ENCODE results near the gene DNAJB4. TPM values are rescaled to one million over a fixed set of nuclear protein-coding genes. Genes with fewer than 3 reads are reported as not detected.

Gene DNAJB4
- total RNA-seq, 1 donor from 2014 or later: 40.6 TPM

GRCh38 chr1:78053498-78053897, 48.8 kb downstream of the DNAJB4 start:
- TF ChIP-seq EZH2 (IDR thresholded peaks at IDR 0.05): no peak
- TF ChIP-seq EZH2phosphoT487 (IDR thresholded peaks at IDR 0.05): no peak
- no peak for TF ChIP-seq CTCF (IDR thresholded peaks at IDR 0.05)
- peaks cover 4% of the 10 kb centered on the region for H3K27me3 ChIP-seq

GRCh38 chr1:78054559-78054958, 49.8 kb downstream of the DNAJB4 start:
- Histone ChIP-seq H3K4me3 (no peak overlapping the region), H3K27me3 (no peaks in the 10 kb centered on the region), H3F3A (ENCODE audit: low read depth) (no peaks in the 10 kb centered on the region), H2AFZ (replicated peaks) (no peak overlapping the region), H3K27ac (no peak overlapping the region), H3K4me1 (no peaks in the 10 kb centered on the region), H4K20me1 (ENCODE audit: low read depth) (no peaks in the 10 kb centered on the region), H3K9ac (no peak overlapping the region), H3K36me3 (no peaks in the 10 kb centered on the region), H3K4me2 (no peak overlapping the region), H3K9me3 (ENCODE audit: low read depth) (no peaks in the 10 kb centered on the region), H3K79me2 (ENCODE audit: low read depth) (no peaks in the 10 kb centered on the region)
- Mint-ChIP-seq H3K4me3 (no peak overlapping the region), H3K36me3 (no peaks in the 10 kb centered on the region), H3K9me3 (no peaks in the 10 kb centered on the region), H3K27ac (no peak overlapping the region), H3K27me3 (ENCODE audit: insufficient read depth, low read depth) (peaks cover 6% of the 10 kb centered on the region), H3K4me1 (no peaks in the 10 kb centered on the region)
- TF ChIP-seq EZH2 (IDR thresholded peaks at IDR 0.05) (no peak), CTCF (IDR thresholded peaks at IDR 0.05) (no peak), EZH2phosphoT487 (IDR thresholded peaks at IDR 0.05) (no peak)
- no peak for DNase-seq (ENCODE audit: low spot score)

More at GRCh38 chr1:78053498-78053897, 48.8 kb downstream of the DNAJB4 start:
- Histone ChIP-seq H3K4me1 (no peaks in the 10 kb centered on the region), H3K9me3 (ENCODE audit: low read depth) (no peaks in the 10 kb centered on the region), H3F3A (ENCODE audit: low read depth) (no peaks in the 10 kb centered on the region), H3K4me2 (no peak overlapping the region), H2AFZ (replicated peaks) (no peak overlapping the region), H3K79me2 (ENCODE audit: low read depth) (no peaks in the 10 kb centered on the region), H3K9ac (no peak overlapping the region), H3K4me3 (no peak overlapping the region), H3K27ac (no peak overlapping the region), H4K20me1 (ENCODE audit: low read depth) (no peaks in the 10 kb centered on the region), H3K36me3 (no peaks in the 10 kb centered on the region)
- Mint-ChIP-seq H3K36me3 (no peaks in the 10 kb centered on the region), H3K4me1 (no peaks in the 10 kb centered on the region), H3K9me3 (no peaks in the 10 kb centered on the region), H3K27me3 (ENCODE audit: insufficient read depth, low read depth) (peaks cover 6% of the 10 kb centered on the region), H3K27ac (no peak overlapping the region), H3K4me3 (no peak overlapping the region)
- DNase-seq (ENCODE audit: low spot score): no peak

GRCh38 chr1:78054972-78055371, 50.2 kb downstream of the DNAJB4 start:
- DNase-seq (ENCODE audit: low spot score): no peak
- Histone ChIP-seq H4K20me1 (ENCODE audit: low read depth) (no peaks in the 10 kb centered on the region), H3K9me3 (ENCODE audit: low read depth) (no peaks in the 10 kb centered on the region), H3K4me1 (no peaks in the 10 kb centered on the region), H3K4me2 (no peak overlapping the region), H3K9ac (no peak overlapping the region), H2AFZ (replicated peaks) (no peak overlapping the region), H3K79me2 (ENCODE audit: low read depth) (no peaks in the 10 kb centered on the region), H3K27ac (no peak overlapping the region), H3K4me3 (no peak overlapping the region), H3K27me3 (no peaks in the 10 kb centered on the region), H3K36me3 (no peaks in the 10 kb centered on the region), H3F3A (ENCODE audit: low read depth) (no peaks in the 10 kb centered on the region)
- no peaks in the 10 kb centered on the region for H3K36me3 Mint-ChIP-seq
- H3K4me3 Mint-ChIP-seq: no peak overlapping the region
- no peaks in the 10 kb centered on the region for H3K9me3 Mint-ChIP-seq
- TF ChIP-seq EZH2phosphoT487 (IDR thresholded peaks at IDR 0.05) (no peak), EZH2 (IDR thresholded peaks at IDR 0.05) (no peak), CTCF (IDR thresholded peaks at IDR 0.05) (no peak)
- H3K27ac Mint-ChIP-seq: no peak overlapping the region
- peaks cover 6% of the 10 kb centered on the region for H3K27me3 Mint-ChIP-seq (ENCODE audit: insufficient read depth, low read depth)
- H3K4me1 Mint-ChIP-seq: no peaks in the 10 kb centered on the region
